K562 (cell line): ENCODE data around the gene URAD.

Source experiments
- CTCF ChIP-seq, 3 experiments: IDR thresholded peaks in 2 of 3; conservative IDR thresholded peaks in 1 of 3; 2 replicates each; pipeline ENCODE4 v1.5.1; 2011 to 2012; ENCODE audit warnings: low read length in 3 of 3, mild to moderate bottlenecking in 3 of 3, control low read depth in 2 of 3, improper control_type of control experiment in 1 of 3, inconsistent platforms in 1 of 3, low read depth in 1 of 3, mixed read lengths in 1 of 3, moderate library complexity in 1 of 3; ENCODE audit not compliant: insufficient read depth in 2 of 3
- TBP ChIP-seq: optimal IDR thresholded peaks from 2 replicates; pipeline ENCODE3; 2011; ENCODE audit warnings: low read depth, low read length, improper control_type of control experiment
- ZBTB43 ChIP-seq: sonication (generic); formaldehyde crosslinking; IDR thresholded peaks from 2 replicates; pipeline ENCODE4 v1.8.0; 2023; ENCODE audit warnings: mild to moderate bottlenecking, missing genetic modification reagents
- ZNF274 ChIP-seq: IDR thresholded peaks from 2 replicates; pipeline ENCODE4 v1.6.1; 2011; ENCODE audit warnings: low read depth, mild to moderate bottlenecking, low read length, moderate library complexity, borderline replicate concordance

- TF ChIP-seq TBP (no peak), CTCF (IDR thresholded peaks at IDR 0.05 in 2 of 3, conservative IDR thresholded peaks at IDR 0.05 in 1 of 3; ENCODE audit: insufficient read depth in 2 of 3, low read depth in 1 of 3, low read length in 3 of 3) (no peak), ZBTB43 (CRISPR knock-in tag) (no peak), ZNF274 (no peak)
These were observed 22.5 kb downstream of the URAD start for GRCh38 chr13:27965740-27966640.
